SKM-1 treated with dmso at 0.1 percent for 144 hours (cell line): ENCODE measurements around the gene EVI2A.
"Not testable (repeated sequence)": the region's sequence is repeated elsewhere in the genome, so short reads cannot be mapped to it uniquely, and the experiment has no call there.

Experiments used
- DNase-seq: peaks from one replicate; lab custom pipeline; 2025; ENCODE audit not compliant: unreplicated experiment; lab: John Stamatoyannopoulos, UW

The EVI2A gene

DNA sequence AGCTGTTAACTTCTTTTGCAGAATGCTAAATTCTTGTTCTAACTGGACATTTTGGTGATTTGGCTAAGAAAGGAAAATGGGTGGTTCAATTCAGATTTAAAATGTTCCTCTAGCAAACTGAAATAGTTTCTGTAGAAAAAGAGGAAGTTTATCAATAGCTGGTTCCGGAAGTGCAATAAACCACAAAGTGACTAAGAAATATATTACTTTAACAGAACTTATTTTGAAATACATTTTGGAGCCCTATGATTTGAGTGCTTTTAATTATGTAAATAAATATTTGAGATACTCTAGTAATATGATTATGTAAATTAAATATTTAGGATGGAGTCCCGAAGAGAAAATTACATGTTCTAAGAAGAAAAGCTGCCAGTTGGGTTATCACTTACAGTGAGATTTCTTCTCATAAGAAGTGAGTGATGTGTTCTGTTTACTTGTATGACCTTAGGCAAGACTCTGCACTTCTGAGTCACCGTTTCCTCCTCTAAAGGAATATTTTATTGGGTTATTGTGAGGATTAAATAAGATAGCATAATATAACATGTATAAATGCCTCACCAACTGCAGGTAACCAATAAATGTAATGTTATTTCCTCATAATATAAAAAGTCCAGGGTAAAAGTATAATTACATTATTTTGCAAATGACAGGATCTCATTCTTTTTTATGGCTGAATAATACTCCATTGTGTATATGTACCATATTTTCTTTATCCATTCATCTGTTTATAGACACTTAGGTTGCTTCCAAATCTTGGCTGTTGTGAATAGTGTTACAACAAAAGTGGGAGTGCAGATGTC lies 7.2 kb downstream of the EVI2A start, which contains the start of gene EVI2B:
Gene EVI2B (minus strand): TSS at position 73 of the 800 bp plus-strand sequence. CDS start 8,445 bp downstream, outside the sequence.
- DNase-seq, result peak; percentile 93

DNA sequence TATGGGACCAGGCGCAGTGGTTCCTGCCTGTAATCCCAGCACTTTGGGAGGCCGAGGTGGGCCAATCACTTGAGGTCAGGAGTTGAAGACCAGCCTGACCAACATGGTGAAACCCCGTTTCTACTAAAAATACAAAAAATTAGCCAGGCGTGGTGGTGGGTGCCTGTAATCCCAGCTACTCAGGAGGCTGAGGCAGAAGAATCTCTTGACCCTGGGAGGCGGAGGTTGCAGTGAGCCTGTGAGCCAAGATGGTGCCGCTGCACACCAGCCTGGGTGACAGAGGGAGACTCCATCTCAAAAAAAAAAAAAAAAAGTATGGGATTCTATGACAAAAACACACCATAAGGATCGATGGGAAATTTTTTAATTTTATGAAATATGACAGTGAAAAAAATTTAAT lies 9.2 kb downstream of the EVI2A start:
- DNase-seq, result not testable (repeated sequence)

DNA sequence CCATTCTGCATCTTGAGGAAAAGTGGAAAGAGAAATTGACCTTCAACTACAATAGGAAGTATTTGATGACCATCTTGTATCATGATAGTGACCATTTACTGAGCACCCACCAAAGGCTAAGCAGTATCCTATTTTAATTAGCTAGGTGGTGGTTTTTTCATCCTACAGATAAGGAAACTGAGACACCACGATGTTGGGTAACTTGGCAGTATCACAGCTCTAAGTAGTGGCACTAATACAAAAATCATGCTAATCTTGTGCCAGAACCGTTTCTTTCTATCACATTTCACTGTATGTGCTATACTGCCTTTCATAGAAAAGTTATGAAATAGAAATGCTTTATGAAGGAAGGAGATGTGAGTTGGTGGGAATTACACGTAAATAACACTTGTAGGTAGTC lies 9.9 kb downstream of the EVI2A start:
- DNase-seq, result no peak

GRCh38 chr17:31310886-31311285 lies 10.5 kb downstream of the EVI2A start:
- DNase-seq, result no peak

DNA sequence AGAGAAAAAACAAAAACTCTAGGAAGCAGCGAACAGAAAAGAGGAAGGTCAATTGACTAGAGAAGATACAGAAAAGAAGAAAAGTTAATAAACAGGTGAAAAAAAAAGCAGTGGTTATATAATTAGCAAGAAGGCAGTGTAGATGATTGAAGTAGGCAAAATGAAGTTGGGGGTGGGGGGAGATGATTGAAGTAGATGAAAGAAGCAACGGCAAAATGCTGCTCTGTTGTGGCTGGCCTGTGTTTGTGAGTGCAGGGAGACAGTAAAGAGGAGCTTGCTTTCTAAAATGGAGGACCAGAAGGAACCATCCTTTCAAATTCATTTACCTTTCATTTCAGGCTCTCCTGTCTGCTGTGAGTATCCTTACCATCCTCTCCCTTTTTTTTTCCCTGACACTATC lies 11.2 kb downstream of the EVI2A start:
- no peak for DNase-seq

GRCh38 chr17:31309556-31309955 lies 11.9 kb downstream of the EVI2A start:
- DNase-seq, result peak; percentile 91

DNA sequence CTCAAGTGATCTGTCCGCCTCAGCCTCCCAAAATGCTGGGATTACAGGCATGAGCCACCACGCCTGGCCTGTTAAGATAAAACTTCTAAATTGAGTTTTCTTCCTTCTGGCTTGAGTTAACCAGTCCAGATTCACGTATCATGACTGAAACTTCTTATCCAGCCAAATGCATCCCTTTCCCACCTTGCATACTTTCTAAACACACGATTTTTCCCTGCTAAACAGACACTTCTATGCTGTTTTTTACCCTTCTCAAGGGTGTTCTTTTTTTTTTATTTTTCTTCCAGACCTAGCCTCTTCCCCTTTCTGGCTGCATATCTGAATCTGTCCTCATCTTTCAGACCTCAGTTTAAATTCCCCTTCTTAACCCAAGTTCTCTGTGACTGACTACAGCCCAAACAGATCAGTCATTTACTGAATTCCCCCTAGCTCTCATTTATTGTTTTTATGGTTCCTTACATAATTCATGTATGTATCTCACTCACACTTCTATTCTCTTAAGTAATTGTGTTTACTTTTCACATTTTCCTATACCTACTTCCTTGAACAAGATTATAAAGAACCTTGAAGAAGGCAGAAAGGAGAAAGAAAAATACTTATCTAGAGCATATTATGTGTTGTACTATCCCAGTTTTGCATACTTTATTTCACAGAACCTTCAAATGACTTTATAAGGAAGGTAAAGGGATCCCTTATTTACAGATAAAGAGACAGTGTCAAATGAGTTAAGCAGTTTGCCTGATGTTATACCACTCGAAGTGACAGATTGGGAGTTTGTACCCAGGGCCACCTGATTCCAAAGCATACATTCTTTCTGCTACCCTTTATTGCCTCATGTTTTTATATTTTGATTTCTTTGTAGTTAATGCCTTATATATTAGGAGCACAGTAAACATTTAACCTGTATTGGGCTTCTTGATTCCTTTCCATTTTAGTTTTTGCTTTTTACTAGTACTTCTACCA lies 12.8 kb downstream of the EVI2A start:
- DNase-seq, result peak; percentile 66

DNA sequence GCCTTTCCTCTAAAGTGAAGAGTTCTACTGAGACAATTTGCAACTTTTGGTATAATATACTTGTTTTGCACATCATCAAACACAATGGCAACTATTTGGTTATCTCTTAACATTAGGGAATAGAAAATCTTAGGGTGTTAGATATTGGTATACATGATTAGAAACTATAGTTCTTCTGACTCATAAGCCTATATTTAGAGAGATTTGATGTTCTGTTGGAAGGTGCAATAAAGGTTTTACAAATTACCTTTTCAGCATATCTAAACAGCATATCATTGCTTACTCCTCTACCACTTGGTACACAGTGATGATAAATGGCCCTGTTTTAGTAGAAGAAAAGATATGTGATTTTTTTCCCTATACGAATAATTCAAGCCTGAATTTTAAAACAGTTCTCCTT lies 13.8 kb downstream of the EVI2A start:
- no peak for DNase-seq

- DNase-seq, result no peak
Measured at GRCh38 chr17:31299624-31300023, 21.8 kb downstream of the EVI2A start.

DNA sequence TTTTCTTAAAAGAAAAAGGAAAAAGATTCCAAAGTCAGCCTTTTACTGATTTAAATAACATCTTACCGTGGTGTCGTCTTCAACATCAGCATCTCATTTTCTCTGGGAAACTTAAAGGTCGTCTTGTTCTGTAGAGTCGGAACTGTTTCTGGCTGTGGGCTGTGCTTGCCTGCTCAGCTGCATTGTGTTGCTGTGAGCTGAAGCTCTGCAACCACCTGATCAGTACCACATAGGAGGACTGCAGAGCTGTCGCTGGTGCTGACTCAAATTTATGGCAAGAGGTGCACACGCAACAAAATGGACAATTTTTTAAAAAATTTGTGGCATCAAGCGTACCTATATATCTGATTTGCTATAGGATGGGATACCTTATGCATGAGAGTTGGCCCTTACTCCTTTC lies 24.3 kb downstream of the EVI2A start, which contains the start of gene OMG:
Gene OMG (minus strand): TSS at position 150 of the 400 bp plus-strand sequence. CDS start 908 bp downstream, outside the sequence.
- DNase-seq, result no peak

DNA sequence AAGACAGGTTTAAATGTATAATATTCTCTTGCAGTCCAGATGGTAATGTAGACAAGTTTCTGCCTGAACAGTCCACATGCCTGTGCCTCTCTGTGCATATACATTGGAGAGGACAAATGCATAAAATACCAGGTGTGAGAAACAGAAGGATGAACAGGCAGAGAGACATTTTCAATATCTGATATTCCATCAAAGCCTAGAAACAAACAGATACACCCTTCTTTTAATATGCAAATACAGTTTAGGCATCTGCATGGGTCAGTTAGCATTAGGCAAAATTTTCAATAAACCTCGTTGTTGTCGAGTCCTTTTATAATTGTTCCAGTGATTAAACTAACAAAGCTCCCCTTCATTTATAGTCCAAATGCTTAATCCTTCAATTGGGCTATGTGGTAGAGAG lies 25.3 kb downstream of the EVI2A start:
- no peak for DNase-seq

- DNase-seq, result no peak
Measured at GRCh38 chr17:31295489-31295871, 25.9 kb downstream of the EVI2A start.

DNA sequence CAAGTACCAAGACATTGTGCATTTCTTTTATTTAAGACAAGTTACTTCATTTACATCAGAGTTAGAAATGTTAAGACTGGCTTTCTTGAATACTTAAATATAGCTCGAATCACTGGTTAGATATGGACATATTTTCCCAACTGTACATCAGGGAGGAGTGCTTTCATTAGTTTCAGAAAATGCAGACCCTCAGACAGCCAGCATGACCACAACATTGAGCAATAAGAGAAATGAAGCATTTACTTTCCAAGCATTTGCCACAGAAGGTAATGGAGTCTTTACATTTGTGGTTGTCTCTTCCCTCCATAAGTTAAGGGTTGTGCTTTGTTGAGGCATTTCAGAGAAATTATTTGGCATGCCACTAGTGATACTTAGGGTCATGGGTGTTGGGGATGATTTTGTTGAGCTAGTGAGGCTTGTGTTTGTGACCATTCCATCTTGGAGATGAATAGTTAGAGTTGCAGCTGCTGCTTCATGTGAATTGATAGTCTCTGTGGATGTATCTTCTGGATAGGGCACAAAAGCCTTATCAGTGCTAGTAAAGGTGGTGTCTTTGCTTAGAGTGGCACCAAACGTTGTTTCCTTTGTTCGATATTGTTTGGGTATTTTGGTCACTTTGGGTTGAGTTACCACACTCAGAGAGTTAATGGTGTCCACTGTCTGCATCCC lies 26.5 kb downstream of the EVI2A start:
- DNase-seq, result no peak

GRCh38 chr17:31294231-31294630 lies 27.2 kb downstream of the EVI2A start:
- no peak for DNase-seq

DNA sequence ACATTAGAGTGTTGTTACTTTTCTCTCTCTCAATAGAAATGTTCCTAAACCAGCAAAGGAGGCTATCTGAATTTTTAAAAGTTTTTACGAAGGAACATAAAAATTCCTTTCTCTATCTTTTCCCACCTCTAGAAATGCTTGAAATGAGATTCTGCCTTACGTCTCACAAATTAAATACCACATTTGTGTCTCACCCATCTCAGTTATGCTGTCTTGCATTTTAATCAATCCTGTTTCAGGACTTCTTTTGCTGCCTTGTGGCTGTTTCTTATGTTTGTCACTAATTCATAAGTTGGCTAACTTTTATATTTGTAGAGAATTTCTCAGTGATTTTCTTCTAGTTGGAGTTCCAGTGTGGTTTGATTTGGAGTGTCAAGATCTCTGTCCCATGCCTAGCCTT lies 27.8 kb downstream of the EVI2A start:
- DNase-seq, result no peak

- DNase-seq, result no peak
Measured at GRCh38 chr17:31291820-31292219, 29.6 kb downstream of the EVI2A start.

DNA sequence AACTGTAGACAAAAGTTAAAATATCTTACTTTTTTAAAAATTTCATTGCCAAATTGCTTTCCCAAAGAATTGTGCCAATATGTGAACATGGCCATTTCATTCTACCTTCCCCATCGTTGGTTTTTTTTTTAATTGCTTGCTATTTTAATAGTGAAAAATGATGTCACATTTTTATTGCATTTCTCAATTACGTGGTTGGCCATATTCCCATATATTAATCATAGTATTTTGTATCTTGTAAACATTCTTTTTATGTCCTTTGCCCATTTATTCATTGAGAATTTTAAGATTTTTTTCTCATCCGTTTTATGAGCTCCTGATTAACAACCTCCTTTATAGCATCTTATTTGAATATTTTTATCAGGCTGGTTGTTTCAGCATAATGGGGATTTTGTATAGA lies 31.6 kb downstream of the EVI2A start:
- no peak for DNase-seq

DNA sequence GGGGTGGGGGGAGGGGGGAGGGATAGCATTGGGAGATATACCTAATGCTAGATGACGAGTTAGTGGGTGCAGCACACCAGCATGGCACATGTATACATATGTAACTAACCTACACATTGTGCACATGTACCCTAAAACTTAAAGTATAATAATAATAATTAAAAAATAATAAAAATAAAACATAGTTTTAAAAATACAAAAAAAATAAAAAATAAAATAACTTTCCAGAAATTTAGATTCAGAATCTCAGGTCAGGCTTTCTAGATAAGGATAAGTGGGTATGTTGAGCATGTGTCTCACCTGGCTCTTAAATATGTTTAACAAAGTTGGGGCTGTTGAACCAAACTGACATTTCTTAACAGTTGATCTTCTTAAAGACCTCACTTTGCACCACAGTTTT lies 33.5 kb downstream of the EVI2A start:
- DNase-seq, result not testable (repeated sequence)

DNA sequence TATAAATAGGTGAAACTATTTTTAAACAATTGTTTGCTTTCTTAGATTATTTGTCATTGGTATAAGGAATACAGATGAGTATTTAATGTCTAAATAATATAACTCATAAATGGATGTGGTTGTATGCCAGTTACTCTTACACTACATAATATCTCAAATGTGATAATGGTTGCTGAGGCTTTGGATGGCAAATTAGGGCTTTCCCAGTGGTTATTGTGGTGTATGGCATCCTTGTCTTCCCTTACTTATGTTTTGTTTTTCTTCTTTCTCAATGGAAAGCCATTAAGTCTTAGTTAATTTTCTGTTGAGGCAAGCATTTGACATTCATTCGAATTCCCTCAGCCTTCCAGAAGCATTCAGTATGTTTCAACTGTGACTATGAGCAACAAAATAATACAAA lies 34.8 kb downstream of the EVI2A start:
- no peak for DNase-seq

- DNase-seq, result no peak
Measured at GRCh38 chr17:31283841-31284240, 37.6 kb downstream of the EVI2A start.

- no peak for DNase-seq
Measured at GRCh38 chr17:31281061-31281460, 40.4 kb downstream of the EVI2A start.
